GM21737 (cell line): ENCODE measurements around the gene CCNO.
A peak's percentile ranks its signal among the peaks of the same experiment; 100 is the strongest.

ENCODE experiments used
- ATAC-seq: cut with Tn5 transposase; IDR thresholded peaks from one replicate; pipeline ENCODE4 v1.9.1; 2021; ENCODE audit warnings: mild to moderate bottlenecking, moderate library complexity; ENCODE audit not compliant: unreplicated experiment

CCNO gene

GRCh38 chr5:55232985-55233928, at the start of gene CCNO:
Gene CCNO, minus strand, starts transcription at chr5:55233608. Its CDS starts 85 bp downstream, at chr5:55233523.
- ATAC-seq: peak; percentile 63

- no peak for ATAC-seq
Measured at GRCh38 chr5:55278778-55279177, 45.4 kb upstream of the CCNO start.

- no peak for ATAC-seq
Measured at GRCh38 chr5:55276771-55277170, 43.4 kb upstream of the CCNO start.

- ATAC-seq: no peak
Measured at GRCh38 chr5:55258339-55258738, 24.9 kb upstream of the CCNO start.

GRCh38 chr5:55254802-55255201, 21.4 kb upstream of the CCNO start:
- no peak for ATAC-seq

GRCh38 chr5:55250064-55250463, 16.7 kb upstream of the CCNO start:
- ATAC-seq: no peak

GRCh38 chr5:55241746-55242145, 8.3 kb upstream of the CCNO start:
- no peak for ATAC-seq

- no peak for ATAC-seq
Measured at GRCh38 chr5:55236800-55237199, 3.4 kb upstream of the CCNO start.

- no peak for ATAC-seq
Measured at GRCh38 chr5:55234121-55234700, 803 bp upstream of the CCNO start.

- ATAC-seq: no peak
Measured at GRCh38 chr5:55232271-55232984, 980 bp downstream of the CCNO start.

- ATAC-seq: no peak
Measured at GRCh38 chr5:55231919-55232270, 1.5 kb downstream of the CCNO start.

GRCh38 chr5:55231029-55231918, 2.1 kb downstream of the CCNO start:
- no peak for ATAC-seq

- ATAC-seq: no peak
Measured at GRCh38 chr5:55230086-55230629, 3.2 kb downstream of the CCNO start.

- no peak for ATAC-seq
Measured at GRCh38 chr5:55227664-55228430, 5.6 kb downstream of the CCNO start.

GRCh38 chr5:55226934-55227663, 6.3 kb downstream of the CCNO start, which contains the start of gene MCIDAS:
Gene MCIDAS, minus strand, starts transcription at chr5:55227315. Its CDS starts 177 bp downstream, at chr5:55227138.
- ATAC-seq: peak; percentile 44

GRCh38 chr5:55226027-55226933, 7.1 kb downstream of the CCNO start:
- peak; percentile 47 for ATAC-seq

GRCh38 chr5:55225346-55225745, 8.1 kb downstream of the CCNO start:
- ATAC-seq: no peak

- no peak for ATAC-seq
Measured at GRCh38 chr5:55223812-55224240, 9.6 kb downstream of the CCNO start.
